Measurements from ENCODE around the gene TMTC1. TPM values are rescaled to one million over a fixed set of nuclear protein-coding genes. Genes with fewer than 3 reads are reported as not detected.
A peak's percentile ranks its signal among the peaks of the same experiment; 100 is the strongest.

Gene TMTC1
- total RNA-seq, 1 donor from 2014 or later, result 40.4 TPM

DNA sequence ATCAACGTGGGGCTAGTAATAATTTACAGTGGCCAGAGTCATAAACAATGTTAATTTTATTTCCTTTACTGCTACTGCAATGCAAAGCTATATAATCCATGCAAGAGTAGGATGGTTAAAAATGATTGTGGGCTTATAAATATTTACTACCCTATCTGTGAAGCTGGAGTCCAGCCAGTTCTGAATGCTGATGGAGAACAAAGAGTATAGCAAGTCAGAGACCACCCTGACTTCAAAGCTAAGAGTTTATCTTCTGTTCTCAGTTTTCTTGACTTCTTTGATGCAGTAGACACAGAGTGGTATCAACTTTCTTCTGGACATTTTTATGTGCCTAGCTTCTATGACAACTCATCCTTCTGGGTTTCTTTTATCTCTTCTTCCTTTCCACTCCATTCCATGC, 252.3 kb downstream of the TMTC1 start:
- no peak for DNase-seq

DNA sequence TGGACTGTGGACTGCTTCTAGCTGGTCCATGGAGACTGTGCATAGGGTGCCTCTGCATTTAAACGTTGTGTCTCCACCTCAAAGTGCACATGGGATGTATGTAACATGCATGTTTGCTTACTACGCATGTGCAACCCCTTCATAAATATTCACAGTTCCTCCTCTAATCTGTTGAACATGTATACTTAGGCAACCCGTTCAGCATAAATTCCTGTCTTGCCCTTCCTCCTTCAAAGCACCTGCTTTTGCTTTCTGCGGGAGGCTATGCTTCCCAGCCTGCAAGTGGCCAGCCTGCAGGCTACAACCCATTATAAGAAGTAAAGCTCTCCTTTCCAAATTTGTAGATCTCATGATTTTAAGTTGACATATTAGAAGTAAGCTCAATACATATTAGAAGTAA, 253.3 kb downstream of the TMTC1 start:
- DNase-seq, result no peak

DNA sequence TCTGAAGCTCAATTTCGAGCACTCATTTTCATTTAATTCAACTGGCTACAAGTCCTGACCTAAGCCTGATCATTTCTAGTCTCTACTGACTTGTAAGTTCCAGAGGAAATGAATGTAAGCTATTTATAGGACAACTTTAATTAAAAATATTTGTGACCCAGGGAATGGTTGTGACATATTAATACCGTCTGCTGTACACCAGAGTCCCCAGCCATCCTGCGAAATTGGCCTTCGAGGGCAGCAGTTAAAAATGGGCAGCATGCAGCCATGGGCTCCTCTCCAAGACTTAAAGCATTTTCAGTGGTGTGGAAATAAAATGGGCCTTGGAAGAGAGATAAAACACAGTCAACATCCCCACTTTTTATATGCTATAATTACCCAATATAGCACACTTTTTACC, 255.6 kb downstream of the TMTC1 start:
- DNase-seq, result no peak

GRCh38 chr12:29521951-29522350, 261.8 kb downstream of the TMTC1 start:
- no peak for DNase-seq

DNA sequence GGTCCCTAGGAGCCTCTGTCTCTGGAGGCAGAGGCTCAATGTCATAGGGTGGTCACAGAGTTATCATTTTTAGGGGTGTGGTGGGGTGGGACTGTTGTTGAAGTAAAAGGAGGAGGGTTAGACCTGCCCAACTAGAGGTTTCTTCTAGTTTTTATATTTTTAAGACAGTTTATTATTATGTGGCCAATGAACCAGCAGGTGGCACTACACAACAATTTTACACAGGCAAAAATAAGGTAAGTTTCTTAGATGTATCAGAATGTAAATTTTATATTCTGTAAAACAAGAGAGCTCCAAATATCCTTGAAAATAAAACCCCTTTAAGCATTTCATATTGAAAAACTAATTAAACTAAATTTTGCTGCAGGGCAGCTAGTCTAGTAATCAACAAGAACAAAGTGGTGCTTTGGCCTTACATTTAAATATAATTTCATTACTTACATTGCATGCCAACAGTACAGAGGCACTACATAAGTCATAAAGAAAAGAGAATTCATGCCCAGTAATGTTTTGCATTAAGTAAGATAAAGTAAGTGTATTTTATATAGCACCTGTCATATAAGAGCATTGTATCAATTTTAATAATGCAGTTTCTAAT, 264.1 kb downstream of the TMTC1 start:
- DNase-seq, result no peak

DNA sequence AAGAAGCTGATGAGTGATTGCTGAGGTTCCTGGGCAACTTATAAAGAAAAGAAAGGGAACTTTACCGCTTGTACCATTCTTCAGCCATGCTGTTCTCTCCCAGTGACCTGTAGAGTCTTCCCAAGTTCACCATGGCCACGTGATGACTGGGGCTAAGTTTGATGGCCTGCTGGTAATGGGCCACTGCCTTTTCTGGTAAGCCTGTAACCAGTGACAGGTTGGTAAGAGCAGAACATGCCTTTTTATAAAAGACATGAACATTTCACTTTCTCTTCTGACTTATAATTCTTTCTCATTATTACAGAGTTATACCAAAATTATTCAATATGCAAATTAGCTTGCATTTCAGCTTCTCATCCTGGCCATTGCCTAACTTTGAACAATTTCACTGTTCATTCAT, 265.3 kb downstream of the TMTC1 start:
- no peak for DNase-seq

DNA sequence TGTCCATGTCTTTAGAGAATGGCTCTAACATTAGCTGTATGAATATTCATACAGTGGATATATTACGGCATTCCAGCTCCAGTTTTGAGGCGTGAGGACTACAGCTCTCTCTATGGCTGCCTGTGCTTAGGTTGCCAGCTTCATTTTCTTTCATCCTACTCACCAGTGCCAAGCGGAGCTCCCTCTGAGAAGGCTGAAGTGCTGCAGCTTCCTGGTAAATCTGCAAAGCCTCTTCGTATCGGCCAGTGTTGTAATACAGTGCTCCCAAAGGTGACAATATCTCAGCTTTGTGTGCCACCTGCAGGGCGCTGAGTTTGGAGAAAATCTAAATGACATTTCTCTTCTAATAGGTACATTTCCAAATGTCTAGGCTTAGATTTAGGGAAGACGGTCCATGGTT, 266.5 kb downstream of the TMTC1 start:
- DNase-seq, result peak; percentile 5

DNA sequence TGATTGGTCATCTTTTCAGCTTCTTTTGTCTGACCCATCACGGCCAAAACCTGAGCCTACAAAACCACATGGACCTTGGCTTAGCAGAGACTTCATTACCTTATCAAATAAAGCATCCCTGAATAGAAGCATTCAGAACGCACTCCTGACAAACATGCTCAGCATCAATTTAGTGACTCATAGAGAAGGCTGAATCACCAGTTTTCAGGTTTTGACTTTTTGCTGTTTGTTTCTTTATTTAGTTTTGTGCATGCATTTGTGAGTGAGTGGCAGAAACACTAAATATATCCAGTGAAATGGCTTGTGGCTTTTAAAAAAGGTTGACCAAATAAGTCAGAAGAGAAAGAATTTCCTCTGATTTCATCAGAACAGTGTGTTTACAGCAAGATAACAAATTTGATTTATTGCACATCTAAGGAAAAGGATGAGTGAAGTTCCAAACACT, 267.3 kb downstream of the TMTC1 start:
- no peak for DNase-seq

GRCh38 chr12:29510591-29511185, 273.1 kb downstream of the TMTC1 start:
- DNase-seq, result no peak

- no peak for DNase-seq
Observed at GRCh38 chr12:29509503-29509902, 274.2 kb downstream of the TMTC1 start.

DNA sequence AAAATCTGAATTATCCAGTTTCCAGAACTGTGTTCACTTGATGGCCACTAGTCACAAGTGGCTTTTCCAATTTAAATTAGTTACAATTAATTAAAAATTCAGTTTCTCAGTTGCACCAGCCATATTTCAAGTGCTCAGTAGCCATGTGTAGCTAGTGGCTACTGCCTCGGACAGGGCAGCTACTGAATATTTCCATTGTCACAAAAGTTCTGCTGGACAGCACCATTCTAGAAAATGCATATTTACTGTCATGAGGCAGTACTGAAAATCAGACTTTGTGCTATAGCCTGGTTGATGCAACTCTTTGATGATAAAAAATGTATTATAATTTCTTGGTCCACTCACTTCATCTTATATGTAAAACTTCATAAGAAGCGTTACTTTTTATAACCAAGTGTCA, 274.8 kb downstream of the TMTC1 start:
- DNase-seq, result no peak

DNA sequence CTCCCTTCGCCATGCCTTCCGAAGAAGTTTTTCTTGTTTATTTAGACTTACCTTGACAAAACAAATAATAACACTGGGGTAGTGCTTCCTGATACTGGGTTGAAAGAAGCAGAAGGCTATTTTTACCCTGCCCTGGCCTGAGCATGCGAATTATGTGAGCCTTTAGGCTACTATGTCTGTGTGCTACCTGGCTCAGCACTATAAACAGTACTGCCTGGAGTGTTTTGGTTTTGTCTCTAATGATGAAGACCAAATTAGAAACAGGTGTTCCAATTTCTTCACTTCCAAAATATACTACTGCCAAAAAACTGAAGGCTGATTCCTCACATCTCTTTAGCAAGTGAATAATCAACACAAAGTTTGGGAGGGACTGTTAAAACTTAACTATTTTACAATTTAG, 278.6 kb downstream of the TMTC1 start:
- DNase-seq, result no peak

- DNase-seq, result no peak
Observed at GRCh38 chr12:29503283-29503682, 280.5 kb downstream of the TMTC1 start.

DNA sequence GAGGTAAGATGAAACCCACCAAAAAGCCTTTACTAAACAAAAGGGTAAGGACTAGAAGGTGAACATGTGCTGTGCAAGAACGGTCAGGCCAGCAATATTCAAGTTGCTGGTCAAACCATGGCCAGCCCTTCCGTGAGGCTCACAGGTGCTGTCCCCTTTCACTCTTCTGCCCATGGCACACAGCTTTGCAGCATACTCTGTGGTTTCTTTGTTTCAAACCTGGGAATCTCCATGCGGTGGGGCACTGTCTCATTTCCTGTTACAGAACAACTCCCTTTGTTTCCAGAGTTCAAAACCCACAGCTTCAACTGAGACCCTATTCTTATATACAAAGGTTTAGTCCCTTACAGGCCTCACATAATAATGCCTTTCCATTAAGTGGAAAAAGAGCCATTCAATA, 284.5 kb downstream of the TMTC1 start:
- no peak for DNase-seq

GRCh38 chr12:29497588-29497987, 286.2 kb downstream of the TMTC1 start, which contains the start of gene OVCH1:
TSS of gene OVCH1 (minus strand) at chr12:29497686. CDS start at chr12:29497686, 0 bp downstream.
- no peak for DNase-seq

- DNase-seq, result no peak
Observed at GRCh38 chr12:29492891-29493290, 290.9 kb downstream of the TMTC1 start.

- DNase-seq, result no peak
Observed at GRCh38 chr12:29486972-29487371, 296.8 kb downstream of the TMTC1 start.

DNA sequence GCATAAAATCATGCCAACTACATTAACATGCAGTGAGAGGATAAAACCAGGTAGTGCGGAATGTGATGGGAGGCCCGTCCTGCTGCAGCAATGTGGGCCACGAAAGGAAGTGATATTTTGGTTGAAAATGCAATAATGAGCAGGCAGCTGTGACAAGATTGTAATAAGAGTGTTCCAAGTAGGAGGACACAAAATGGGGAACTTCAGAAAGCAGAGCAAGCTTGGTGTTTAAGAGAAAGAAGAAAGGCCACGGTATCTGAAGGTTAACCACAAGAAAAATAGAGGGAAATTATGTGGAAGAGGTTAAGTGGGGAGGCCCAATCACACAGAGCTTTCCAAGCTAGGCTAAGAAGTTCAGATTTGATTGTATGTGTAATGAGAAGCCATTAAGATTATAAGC, 320.5 kb downstream of the TMTC1 start:
- no peak for DNase-seq

- no peak for DNase-seq
Observed at GRCh38 chr12:29460082-29460481, 323.7 kb downstream of the TMTC1 start.

DNA sequence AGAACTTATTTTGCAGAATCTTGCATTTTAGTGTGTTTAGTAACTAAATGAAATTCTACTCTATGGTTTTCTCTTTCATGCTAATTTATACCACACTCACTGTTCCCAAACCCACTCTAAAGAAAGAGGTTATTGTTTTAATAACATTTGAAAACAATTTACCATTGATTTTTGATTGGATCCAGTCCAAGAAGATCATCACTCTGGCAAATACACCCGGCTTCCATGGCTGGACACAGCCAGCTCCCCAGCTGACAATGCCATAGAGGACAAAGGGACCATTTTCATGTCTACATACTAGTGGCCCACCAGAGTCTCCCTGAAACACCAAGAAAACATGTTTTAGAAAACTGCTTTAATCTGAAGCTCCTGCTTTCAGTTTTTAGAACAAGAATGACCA, 328.7 kb downstream of the TMTC1 start:
- peak; percentile 36 for DNase-seq

GRCh38 chr12:29451888-29452287, 331.9 kb downstream of the TMTC1 start:
- no peak for DNase-seq

Data from occipital lobe (tissue), 2 donors.